Activated CD4-positive, alpha-beta T cell treated with anti-CD3 and anti-CD28 coated beads, Interleukin-2, amount 50 U/mL, for 1 hour (primary cell): Measurements from ENCODE around the gene ANKRD31.
"Not testable (repeated sequence)": the region's sequence is repeated elsewhere in the genome, so short reads cannot be mapped to it uniquely, and the experiment has no call there.

Source experiments
- DNase-seq: peaks from one replicate; pipeline ENCODE4 v3.0.0-alpha.2; 2020

The ANKRD31 gene

GRCh38 chr5:75214928-75215327 is 21.8 kb downstream of the ANKRD31 start:
- no peak for DNase-seq

GRCh38 chr5:75214409-75214808 is 22.3 kb downstream of the ANKRD31 start:
- DNase-seq = no peak

GRCh38 chr5:75203604-75204003 is 33.1 kb downstream of the ANKRD31 start:
- no peak for DNase-seq

GRCh38 chr5:75202935-75203334 is 33.7 kb downstream of the ANKRD31 start:
- DNase-seq = no peak

- no peak for DNase-seq
Observed at GRCh38 chr5:75200776-75201175, 35.9 kb downstream of the ANKRD31 start.

- no peak for DNase-seq
Observed at GRCh38 chr5:75199946-75200345, 36.7 kb downstream of the ANKRD31 start.

- no peak for DNase-seq
Observed at GRCh38 chr5:75199071-75199470, 37.6 kb downstream of the ANKRD31 start.

- DNase-seq = no peak
Observed at GRCh38 chr5:75197745-75198144, 38.9 kb downstream of the ANKRD31 start.

GRCh38 chr5:75192804-75193203 is 43.9 kb downstream of the ANKRD31 start:
- no peak for DNase-seq

- no peak for DNase-seq
Observed at GRCh38 chr5:75192264-75192663, 44.4 kb downstream of the ANKRD31 start.

- DNase-seq = no peak
Observed at GRCh38 chr5:75190227-75190626, 46.5 kb downstream of the ANKRD31 start.

GRCh38 chr5:75189353-75189752 is 47.3 kb downstream of the ANKRD31 start:
- no peak for DNase-seq

- DNase-seq = no peak
Observed at GRCh38 chr5:75185763-75186162, 50.9 kb downstream of the ANKRD31 start.

- DNase-seq = not testable (repeated sequence)
Observed at GRCh38 chr5:75176009-75176408, 60.7 kb downstream of the ANKRD31 start.

GRCh38 chr5:75174872-75175271 is 61.8 kb downstream of the ANKRD31 start:
- DNase-seq = not testable (repeated sequence)

GRCh38 chr5:75169516-75169915 is 67.2 kb downstream of the ANKRD31 start:
- no peak for DNase-seq

- DNase-seq = no peak
Observed at GRCh38 chr5:75168026-75168735, 68.5 kb downstream of the ANKRD31 start.

GRCh38 chr5:75167345-75167744 is 69.3 kb downstream of the ANKRD31 start:
- DNase-seq = no peak

GRCh38 chr5:75161508-75161907 is 75.2 kb downstream of the ANKRD31 start:
- not testable (repeated sequence) for DNase-seq

GRCh38 chr5:75156585-75156984 is 80.1 kb downstream of the ANKRD31 start:
- DNase-seq = no peak

GRCh38 chr5:75152860-75153259 is 83.8 kb downstream of the ANKRD31 start:
- no peak for DNase-seq

- DNase-seq = no peak
Observed at GRCh38 chr5:75148051-75148450, 88.6 kb downstream of the ANKRD31 start.

- no peak for DNase-seq
Observed at GRCh38 chr5:75142566-75143136, 94.0 kb downstream of the ANKRD31 start.

- no peak for DNase-seq
Observed at GRCh38 chr5:75140277-75140676, 96.4 kb downstream of the ANKRD31 start.

- no peak for DNase-seq
Observed at GRCh38 chr5:75138689-75139088, 98.0 kb downstream of the ANKRD31 start.
